Lower leg skin (tissue), 3 donors: Measurements from ENCODE around the gene C1QTNF1.

Experiments
- POLR2A ChIP-seq, 2 donors: fragments of 450-650 bp; IDR thresholded peaks; one replicate each; pipeline ENCODE4 v1.6.1; 2016 to 2017; ENCODE audit warnings: antibody characterized with exemption in 2 of 2, mild to moderate bottlenecking in 1 of 2, moderate library complexity in 1 of 2
- TF ChIP-seq, protein P1 (sequence below), 3 donors: fragments of 450-650 bp; IDR thresholded peaks; one replicate each; pipeline ENCODE4 v1.5.1; 2016; ENCODE audit warnings: antibody characterized with exemption in 3 of 3, mild to moderate bottlenecking in 3 of 3, moderate library complexity in 2 of 3

DNA sequence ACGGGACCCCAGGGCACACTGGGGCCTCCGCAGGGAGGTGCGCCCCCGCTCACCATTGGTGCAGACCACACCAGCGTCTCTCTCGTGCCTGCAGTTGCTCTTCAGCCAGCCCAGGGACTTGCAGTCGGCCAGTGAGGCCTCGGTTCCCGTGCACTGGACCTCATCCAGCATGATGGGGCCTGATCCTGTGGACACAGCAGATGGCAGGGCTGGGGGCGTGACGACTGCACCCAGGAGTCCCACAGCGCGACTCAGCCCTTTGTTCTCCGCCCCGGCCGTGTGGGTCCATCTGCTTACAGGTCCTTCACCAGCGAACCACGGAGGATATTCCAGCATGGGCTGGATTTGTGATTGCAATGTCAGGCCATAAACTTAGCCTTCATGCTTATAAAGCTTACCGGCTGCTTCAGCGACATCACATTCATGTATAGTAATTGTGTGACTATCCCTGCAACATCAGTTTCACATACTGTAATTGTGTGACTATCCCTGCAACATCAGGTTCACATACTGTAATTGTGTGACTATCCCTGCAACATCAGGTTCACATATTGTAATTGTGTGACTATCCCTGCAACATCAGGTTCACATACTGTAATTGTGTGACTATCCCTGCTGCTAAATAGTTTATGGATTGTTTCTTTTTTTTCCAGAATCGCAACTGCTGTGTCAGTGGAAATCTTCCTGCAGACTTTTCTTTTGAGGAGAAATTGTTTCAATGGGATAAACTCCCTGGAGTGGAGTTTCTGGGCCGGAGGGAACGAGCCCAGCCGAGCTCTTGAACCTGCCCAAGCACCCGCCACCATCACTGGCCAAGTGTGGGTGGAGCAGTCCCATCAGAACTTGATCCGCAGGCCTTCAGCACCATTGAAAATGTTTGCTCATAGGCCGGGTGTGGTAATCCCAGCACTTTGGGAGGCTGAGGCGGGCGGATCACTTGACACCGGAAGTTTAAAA lies 49.1 kb upstream of the C1QTNF1 start:
- TF ChIP-seq, protein P1, sequence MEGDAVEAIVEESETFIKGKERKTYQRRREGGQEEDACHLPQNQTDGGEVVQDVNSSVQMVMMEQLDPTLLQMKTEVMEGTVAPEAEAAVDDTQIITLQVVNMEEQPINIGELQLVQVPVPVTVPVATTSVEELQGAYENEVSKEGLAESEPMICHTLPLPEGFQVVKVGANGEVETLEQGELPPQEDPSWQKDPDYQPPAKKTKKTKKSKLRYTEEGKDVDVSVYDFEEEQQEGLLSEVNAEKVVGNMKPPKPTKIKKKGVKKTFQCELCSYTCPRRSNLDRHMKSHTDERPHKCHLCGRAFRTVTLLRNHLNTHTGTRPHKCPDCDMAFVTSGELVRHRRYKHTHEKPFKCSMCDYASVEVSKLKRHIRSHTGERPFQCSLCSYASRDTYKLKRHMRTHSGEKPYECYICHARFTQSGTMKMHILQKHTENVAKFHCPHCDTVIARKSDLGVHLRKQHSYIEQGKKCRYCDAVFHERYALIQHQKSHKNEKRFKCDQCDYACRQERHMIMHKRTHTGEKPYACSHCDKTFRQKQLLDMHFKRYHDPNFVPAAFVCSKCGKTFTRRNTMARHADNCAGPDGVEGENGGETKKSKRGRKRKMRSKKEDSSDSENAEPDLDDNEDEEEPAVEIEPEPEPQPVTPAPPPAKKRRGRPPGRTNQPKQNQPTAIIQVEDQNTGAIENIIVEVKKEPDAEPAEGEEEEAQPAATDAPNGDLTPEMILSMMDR (IDR thresholded peaks at IDR 0.05) = no peak
- TF ChIP-seq POLR2A (IDR thresholded peaks at IDR 0.05) = no peak
